Measurements from ENCODE around the gene NGFR. TPM values are rescaled to one million over a fixed set of nuclear protein-coding genes. Genes with fewer than 3 reads are reported as not detected.

NGFR gene
- total RNA-seq, 1 donor from 2014 or later, result 3.6 TPM

DNA sequence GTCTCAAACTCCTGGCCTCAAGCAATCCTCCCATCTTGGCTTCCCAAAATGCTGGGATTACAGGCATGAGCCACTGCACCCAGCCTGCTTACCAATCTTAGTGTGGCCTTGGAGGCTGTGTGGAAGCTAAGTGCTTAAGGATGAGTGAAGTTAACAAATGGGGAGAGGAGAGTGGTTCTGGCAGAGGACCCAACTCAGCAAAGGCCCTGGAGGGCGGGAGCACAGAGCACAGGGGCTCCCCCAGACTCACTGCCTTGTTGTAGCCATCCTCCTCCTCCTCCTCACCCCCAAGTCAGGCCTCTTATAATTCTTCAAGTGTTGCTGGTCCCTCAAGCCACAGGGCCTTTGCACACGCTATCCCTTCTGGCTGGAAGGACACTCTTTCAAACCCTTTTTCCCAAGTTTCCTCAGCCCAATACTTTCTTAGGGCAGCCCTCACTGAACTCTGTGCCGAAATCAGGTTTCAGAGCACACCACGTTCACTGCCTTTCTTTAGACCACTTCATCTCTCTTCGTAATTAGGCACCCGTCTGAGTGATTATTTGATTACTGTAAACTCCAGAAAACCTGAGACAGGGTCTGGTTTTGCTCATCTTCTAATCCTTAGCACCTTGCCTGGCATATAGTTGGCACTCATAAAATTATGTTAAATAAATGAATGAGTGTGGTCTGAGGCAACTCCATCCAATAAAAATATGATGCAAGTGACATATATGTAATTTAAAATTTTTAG is 23.4 kb downstream of the NGFR start:
- Mint-ChIP-seq H3K4me1 (ENCODE audit: unreplicated experiment) (peaks cover 36% of the 10 kb centered on the region), H3K27me3 (ENCODE audit: unreplicated experiment) (peaks cover 21% of the 10 kb centered on the region), H3K9me3 (ENCODE audit: unreplicated experiment) (no peaks in the 10 kb centered on the region), H3K27ac (ENCODE audit: unreplicated experiment) (no peak overlapping the region), H3K4me3 (ENCODE audit: unreplicated experiment) (no peak overlapping the region), H3K36me3 (ENCODE audit: unreplicated experiment) (no peaks in the 10 kb centered on the region)
- DNase-seq (ENCODE audit: extremely low spot score, unreplicated experiment), result no peak
- TF ChIP-seq, protein P1, sequence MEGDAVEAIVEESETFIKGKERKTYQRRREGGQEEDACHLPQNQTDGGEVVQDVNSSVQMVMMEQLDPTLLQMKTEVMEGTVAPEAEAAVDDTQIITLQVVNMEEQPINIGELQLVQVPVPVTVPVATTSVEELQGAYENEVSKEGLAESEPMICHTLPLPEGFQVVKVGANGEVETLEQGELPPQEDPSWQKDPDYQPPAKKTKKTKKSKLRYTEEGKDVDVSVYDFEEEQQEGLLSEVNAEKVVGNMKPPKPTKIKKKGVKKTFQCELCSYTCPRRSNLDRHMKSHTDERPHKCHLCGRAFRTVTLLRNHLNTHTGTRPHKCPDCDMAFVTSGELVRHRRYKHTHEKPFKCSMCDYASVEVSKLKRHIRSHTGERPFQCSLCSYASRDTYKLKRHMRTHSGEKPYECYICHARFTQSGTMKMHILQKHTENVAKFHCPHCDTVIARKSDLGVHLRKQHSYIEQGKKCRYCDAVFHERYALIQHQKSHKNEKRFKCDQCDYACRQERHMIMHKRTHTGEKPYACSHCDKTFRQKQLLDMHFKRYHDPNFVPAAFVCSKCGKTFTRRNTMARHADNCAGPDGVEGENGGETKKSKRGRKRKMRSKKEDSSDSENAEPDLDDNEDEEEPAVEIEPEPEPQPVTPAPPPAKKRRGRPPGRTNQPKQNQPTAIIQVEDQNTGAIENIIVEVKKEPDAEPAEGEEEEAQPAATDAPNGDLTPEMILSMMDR (IDR thresholded peaks at IDR 0.05), result no peak

DNA sequence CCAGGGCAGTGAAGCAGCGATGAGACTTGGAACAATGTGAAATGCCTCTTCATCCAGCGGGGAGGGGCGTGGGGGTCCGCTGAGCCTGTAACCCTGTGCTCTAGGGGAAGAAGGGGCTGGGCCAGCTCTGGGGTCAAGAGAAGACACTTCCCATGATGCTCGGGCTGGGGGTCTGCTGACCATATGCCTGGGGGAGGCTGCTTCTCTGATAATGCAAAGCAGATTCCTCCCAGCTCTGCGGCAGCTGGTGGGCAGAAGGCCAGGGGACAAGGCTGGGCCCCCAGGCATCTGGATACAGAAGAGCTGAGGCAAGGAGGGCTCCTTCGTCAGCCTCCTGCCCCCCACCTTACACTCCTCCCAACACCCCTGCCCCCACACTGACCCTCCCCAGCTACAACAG is 24.7 kb downstream of the NGFR start:
- no peaks in the 10 kb centered on the region for H3K36me3 Mint-ChIP-seq (ENCODE audit: unreplicated experiment)
- DNase-seq (ENCODE audit: extremely low spot score, unreplicated experiment), result no peak
- H3K4me1 Mint-ChIP-seq (ENCODE audit: unreplicated experiment), result peaks cover 26% of the 10 kb centered on the region
- H3K4me3 Mint-ChIP-seq (ENCODE audit: unreplicated experiment), result no peak overlapping the region
- H3K27ac Mint-ChIP-seq (ENCODE audit: unreplicated experiment), result no peak overlapping the region
- H3K9me3 Mint-ChIP-seq (ENCODE audit: unreplicated experiment), result no peaks in the 10 kb centered on the region
- TF ChIP-seq, protein P1 (IDR thresholded peaks at IDR 0.05), result no peak
- H3K27me3 Mint-ChIP-seq (ENCODE audit: unreplicated experiment), result peaks cover 21% of the 10 kb centered on the region

DNA sequence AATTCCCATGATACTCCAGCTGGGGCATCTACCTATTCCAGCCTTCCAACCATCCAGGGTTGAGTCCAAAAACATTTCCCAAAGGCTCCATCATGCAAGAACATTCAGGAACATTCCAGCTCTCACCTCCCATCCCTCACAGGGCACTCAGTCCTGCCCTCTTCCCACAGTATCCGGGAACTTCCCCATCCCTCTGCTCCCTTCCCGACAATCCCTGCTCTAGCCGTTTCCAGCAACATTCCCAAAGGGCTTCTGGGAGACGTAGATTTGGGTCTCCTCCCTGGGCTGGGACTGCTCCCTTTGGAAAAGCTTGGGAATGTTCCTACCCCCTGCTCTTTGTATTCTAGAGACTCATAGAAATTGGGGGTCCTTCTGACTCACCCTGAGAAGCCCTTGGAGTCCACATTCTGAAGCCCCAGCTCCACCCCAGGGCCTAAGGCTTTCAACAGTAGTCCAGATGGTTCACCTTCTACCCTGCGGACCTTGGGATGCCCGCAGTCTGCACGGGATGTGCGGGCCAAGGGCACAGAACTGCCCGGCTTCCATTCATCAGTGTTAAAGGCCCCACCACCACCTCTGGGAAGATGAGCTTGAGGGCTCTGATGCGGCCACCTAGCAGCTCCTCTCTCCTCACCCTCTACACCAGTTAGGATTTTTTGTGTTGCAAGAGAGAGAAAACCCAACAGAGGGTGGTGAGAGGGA is 25.4 kb downstream of the NGFR start:
- Mint-ChIP-seq H3K4me1 (ENCODE audit: unreplicated experiment) (peaks cover 18% of the 10 kb centered on the region), H3K27me3 (ENCODE audit: unreplicated experiment) (peaks cover 24% of the 10 kb centered on the region), H3K36me3 (ENCODE audit: unreplicated experiment) (no peaks in the 10 kb centered on the region), H3K9me3 (ENCODE audit: unreplicated experiment) (no peaks in the 10 kb centered on the region), H3K4me3 (ENCODE audit: unreplicated experiment) (no peak overlapping the region), H3K27ac (ENCODE audit: unreplicated experiment) (no peak overlapping the region)
- no peak for DNase-seq (ENCODE audit: extremely low spot score, unreplicated experiment)
- TF ChIP-seq, protein P1 (IDR thresholded peaks at IDR 0.05), result no peak

DNA sequence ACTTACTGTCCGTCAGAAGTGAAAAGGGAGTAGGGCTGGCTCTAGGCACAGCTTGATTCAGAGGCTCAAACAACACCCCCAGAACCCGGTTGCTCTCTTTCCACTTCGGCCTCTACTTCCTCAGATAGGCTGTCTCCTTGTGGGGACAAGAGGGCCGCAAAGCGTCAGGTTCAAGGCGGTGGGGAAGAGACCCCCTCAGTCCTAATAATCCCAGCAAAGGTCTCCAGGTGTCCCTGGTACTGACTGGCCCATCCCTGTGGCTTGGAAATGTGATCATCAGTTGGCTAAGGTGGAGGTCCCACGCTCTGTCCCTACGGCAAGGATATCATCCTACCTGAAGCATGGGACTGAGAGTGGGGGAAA is 26.0 kb downstream of the NGFR start:
- no peaks in the 10 kb centered on the region for H3K9me3 Mint-ChIP-seq (ENCODE audit: unreplicated experiment)
- DNase-seq (ENCODE audit: extremely low spot score, unreplicated experiment), result no peak
- no peak overlapping the region for H3K27ac Mint-ChIP-seq (ENCODE audit: unreplicated experiment)
- TF ChIP-seq, protein P1 (IDR thresholded peaks at IDR 0.05), result no peak
- H3K4me1 Mint-ChIP-seq (ENCODE audit: unreplicated experiment), result peaks cover 13% of the 10 kb centered on the region
- peaks cover 28% of the 10 kb centered on the region for H3K27me3 Mint-ChIP-seq (ENCODE audit: unreplicated experiment)
- H3K36me3 Mint-ChIP-seq (ENCODE audit: unreplicated experiment), result no peaks in the 10 kb centered on the region
- no peak overlapping the region for H3K4me3 Mint-ChIP-seq (ENCODE audit: unreplicated experiment)

Measured in osteocyte (in vitro differentiated cells).